Measurements from ENCODE around the gene RASL11A.

The RASL11A gene

GRCh38 chr13:27259831-27260230 lies 10.8 kb upstream of the RASL11A start:
- H3K4me3 ChIP-seq (ENCODE audit: low read depth, low read length), result no peak overlapping the region
- H3K27ac ChIP-seq, result no peak overlapping the region
- TF ChIP-seq CTCF (IDR thresholded peaks at IDR 0.05; ENCODE audit: low read depth, low read length), result no peak
- no peaks in the 10 kb centered on the region for H3K9me3 ChIP-seq (ENCODE audit: severe bottlenecking)
- DNase-seq, result no peak
- H3K27me3 ChIP-seq (ENCODE audit: insufficient read depth, low read depth, severe bottlenecking), result no peaks in the 10 kb centered on the region
- H3K36me3 ChIP-seq, result peaks cover 78% of the 10 kb centered on the region

- no peak for TF ChIP-seq CTCF (IDR thresholded peaks at IDR 0.05; ENCODE audit: low read depth, low read length)
- H3K9me3 ChIP-seq (ENCODE audit: severe bottlenecking), result no peaks in the 10 kb centered on the region
- no peak overlapping the region for H3K27ac ChIP-seq
- H3K4me3 ChIP-seq (ENCODE audit: low read depth, low read length), result no peak overlapping the region
- H3K36me3 ChIP-seq, result peaks cover 68% of the 10 kb centered on the region
- no peaks in the 10 kb centered on the region for H3K27me3 ChIP-seq (ENCODE audit: insufficient read depth, low read depth, severe bottlenecking)
- DNase-seq, result no peak
These were observed 9.2 kb upstream of the RASL11A start for GRCh38 chr13:27261396-27261795.

DNA sequence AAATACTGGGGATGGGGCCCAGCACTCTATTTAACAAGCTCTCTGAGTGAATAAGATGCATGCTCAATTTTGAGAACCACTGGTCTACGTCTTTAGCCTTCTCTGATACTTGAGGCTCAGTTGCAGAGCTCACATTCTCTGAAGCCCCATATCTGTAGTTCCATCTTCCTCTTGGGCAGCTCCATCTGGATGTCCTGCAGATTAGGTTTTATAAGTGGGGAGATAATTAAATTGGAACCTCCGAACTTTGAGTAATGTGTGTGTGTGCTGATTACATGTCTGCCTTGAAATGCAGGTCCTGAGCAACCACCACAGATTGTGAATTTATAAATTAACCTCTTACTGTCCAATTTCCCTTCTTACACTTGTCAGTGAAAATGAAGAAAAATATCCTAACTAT lies 7.2 kb upstream of the RASL11A start:
- H3K27me3 ChIP-seq (ENCODE audit: insufficient read depth, low read depth, severe bottlenecking), result no peaks in the 10 kb centered on the region
- TF ChIP-seq CTCF (IDR thresholded peaks at IDR 0.05; ENCODE audit: low read depth, low read length), result no peak
- peaks cover 47% of the 10 kb centered on the region for H3K36me3 ChIP-seq
- H3K9me3 ChIP-seq (ENCODE audit: severe bottlenecking), result no peaks in the 10 kb centered on the region
- H3K27ac ChIP-seq, result no peak overlapping the region
- DNase-seq, result no peak
- no peak overlapping the region for H3K4me3 ChIP-seq (ENCODE audit: low read depth, low read length)

GRCh38 chr13:27264181-27264580 lies 6.4 kb upstream of the RASL11A start:
- DNase-seq, result no peak
- Histone ChIP-seq H3K9me3 (ENCODE audit: severe bottlenecking) (no peaks in the 10 kb centered on the region), H3K36me3 (peaks cover 40% of the 10 kb centered on the region), H3K27ac (no peak overlapping the region; the same call in 1 of the 2 replicates), H3K27me3 (ENCODE audit: insufficient read depth, low read depth, severe bottlenecking) (no peaks in the 10 kb centered on the region), H3K4me3 (ENCODE audit: low read depth, low read length) (no peak overlapping the region)
- TF ChIP-seq CTCF (IDR thresholded peaks at IDR 0.05; ENCODE audit: low read depth, low read length), result no peak

DNA sequence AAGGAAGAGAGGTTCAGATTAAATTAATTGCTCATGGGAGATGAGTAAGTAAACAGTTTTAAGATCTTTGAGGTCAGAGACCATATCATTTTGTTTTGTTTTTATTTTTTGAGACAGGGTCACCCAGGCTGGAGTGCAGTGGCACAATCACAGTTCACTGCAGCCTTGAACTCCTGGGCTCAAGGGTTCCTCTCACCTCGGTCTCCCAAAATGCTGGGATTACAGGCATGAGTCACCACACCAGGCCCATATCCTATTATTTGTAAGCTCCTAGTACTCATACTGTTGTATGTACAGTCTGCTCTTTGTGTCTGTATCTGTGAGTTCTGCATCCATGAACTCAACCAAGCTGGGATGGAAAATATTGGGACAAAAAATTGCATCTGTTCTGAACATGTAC lies 6.0 kb upstream of the RASL11A start:
- no peak for DNase-seq
- Histone ChIP-seq H3K36me3 (peaks cover 35% of the 10 kb centered on the region), H3K4me3 (ENCODE audit: low read depth, low read length) (no peak overlapping the region), H3K27me3 (ENCODE audit: insufficient read depth, low read depth, severe bottlenecking) (no peaks in the 10 kb centered on the region), H3K9me3 (ENCODE audit: severe bottlenecking) (no peaks in the 10 kb centered on the region), H3K27ac (no peak overlapping the region)
- no peak for TF ChIP-seq CTCF (IDR thresholded peaks at IDR 0.05; ENCODE audit: low read depth, low read length)

GRCh38 chr13:27266917-27267316 lies 3.7 kb upstream of the RASL11A start:
- Histone ChIP-seq H3K9me3 (ENCODE audit: severe bottlenecking) (no peaks in the 10 kb centered on the region), H3K36me3 (peaks cover 16% of the 10 kb centered on the region), H3K4me3 (ENCODE audit: low read depth, low read length) (no peak overlapping the region), H3K27ac (no peak overlapping the region), H3K27me3 (ENCODE audit: insufficient read depth, low read depth, severe bottlenecking) (no peaks in the 10 kb centered on the region)
- no peak for TF ChIP-seq CTCF (IDR thresholded peaks at IDR 0.05; ENCODE audit: low read depth, low read length)
- DNase-seq, result no peak

Measured in WERI-Rb-1 (cell line).